Measurements from ENCODE around the gene LOXL3.
"Not testable (repeated sequence)": the region's sequence is repeated elsewhere in the genome, so short reads cannot be mapped to it uniquely, and the experiment has no call there.

LOXL3 gene

DNA sequence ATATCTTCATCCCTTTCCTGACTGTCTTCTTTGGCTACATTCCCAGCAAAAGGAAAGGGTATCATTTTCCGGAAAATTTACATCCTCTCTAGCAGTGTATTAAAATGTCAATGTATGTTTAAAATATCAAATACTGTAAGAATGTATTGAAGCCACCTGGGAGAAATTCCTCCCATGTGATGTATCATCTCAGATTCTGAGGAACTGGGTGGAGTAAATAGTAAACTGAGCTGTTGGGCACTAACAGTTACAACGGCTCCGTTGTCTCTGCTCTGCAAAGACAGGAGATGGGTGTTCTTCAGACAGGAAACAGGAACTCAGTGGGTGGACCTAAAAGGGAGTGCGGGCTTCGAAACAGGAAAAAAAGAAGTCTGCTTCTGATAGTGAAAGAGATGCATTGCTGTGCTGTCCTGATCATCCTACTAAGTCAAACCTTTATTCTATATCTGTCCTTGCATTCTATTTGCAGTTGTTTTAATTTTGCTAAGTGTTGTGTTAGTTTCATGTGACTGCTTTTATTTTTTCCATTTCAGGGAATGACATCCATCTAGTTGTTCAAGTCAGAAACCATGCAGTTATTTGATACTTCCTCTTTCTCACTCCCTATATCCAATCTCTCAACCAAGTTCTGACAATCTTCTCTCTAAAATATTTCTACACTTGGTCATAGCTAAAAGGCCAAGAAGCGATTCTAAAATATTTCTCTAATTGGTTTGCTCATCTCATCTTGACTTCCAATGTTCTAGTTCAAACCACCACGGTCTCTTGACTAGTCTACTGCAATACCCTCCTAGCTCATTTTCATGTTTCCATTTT, 20.2 kb upstream of the LOXL3 start:
- no peak for DNase-seq
- intact Hi-C loops (cut with DNase I) = no loop called here

DNA sequence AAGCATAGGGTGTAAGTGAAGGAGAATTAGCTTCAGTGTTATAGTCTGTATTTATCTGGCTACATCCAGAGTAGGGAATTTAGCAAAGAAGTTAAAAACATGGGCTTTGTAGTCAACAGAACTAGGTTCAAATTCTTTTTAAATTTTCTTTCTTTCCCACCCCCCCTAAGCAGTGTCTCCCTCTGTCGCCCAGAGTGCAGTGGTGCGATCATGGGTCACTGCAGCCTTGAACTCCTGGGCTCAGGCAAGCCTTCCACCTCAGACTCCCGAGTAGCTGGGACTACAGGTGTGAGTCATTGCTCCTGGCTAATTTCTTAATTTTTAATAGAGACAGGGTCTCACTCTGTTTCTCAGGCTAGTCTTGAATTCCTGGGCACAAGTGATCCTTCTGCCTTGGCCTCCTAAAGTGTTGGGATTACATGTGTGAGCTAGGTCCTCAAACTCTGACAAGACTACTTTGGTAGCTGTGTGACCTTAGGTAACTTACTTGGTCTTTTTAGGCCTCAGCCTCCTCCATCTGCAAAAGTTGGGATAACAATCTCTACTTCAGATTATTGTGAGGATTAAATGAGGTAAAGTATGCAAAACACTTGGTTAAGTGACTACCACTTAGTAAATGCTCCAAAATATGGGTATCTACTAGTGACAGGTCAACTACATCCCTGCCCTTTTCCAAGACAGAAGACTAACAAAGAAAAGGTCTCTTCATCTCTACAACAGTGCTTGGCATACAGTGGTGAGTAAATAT, 18.6 kb upstream of the LOXL3 start:
- DNase-seq = no peak
- intact Hi-C loops (cut with DNase I) = no loop called here

DNA sequence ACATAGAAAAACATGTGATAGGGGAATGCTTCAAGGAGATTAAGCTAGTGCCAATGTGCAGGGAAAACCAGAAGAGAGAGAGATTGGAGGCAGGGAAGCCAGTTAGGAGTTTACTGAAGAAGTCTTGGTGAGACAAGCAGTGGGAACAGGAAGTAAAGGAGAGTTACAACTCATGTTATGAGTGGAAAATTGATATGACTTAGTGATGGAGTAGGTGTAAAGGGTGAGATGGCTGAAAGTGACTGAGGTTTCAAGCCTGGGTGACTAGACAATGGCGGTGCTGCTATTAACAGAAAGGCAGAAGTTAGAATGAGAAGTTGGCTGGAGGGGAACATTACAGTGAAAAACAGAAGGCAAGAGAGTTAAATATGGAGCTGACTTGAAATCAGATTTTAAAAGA, 17.3 kb upstream of the LOXL3 start:
- intact Hi-C loops (cut with DNase I) = no loop called here
- DNase-seq = no peak

DNA sequence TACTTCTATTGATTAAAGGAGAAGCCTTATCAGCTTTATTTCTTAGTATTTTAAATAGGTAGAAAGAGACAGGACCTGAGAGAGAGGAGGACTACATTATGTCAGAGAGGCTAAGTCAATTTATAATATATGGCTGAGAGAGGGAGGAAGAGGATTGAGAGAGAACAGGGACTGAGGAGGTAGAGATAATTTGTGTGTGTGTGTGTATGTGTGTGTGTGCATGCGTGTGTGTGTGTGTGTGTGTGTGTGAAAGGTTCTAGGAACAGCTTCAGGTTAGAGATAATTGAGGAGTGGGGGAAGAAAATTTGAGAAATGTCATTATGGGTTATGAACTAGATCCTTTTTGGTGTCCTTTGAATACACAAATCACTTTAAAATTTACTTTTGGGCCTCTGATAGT, 15.9 kb upstream of the LOXL3 start:
- intact Hi-C loops (cut with DNase I) = no loop called here
- DNase-seq = no peak

DNA sequence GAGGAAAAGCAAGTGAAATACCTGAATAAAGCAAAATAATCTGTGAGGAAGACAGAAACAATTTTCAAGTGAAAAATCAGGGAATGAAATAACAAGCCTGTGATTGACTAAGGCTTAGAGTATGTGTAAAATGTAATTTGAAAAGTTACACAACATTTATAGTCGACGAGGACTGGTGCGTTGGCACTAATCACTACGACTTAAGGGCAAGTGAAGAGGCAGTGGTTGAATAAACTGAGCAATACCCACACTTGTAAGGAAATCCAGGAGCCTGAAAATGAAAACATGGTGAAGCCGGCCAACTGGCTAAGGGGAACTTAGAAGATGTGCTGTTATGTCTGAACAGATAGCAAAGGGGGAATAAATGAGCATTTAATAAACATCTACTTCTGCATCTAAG, 14.1 kb upstream of the LOXL3 start:
- no peak for DNase-seq
- intact Hi-C loops (cut with DNase I) = no loop called here

DNA sequence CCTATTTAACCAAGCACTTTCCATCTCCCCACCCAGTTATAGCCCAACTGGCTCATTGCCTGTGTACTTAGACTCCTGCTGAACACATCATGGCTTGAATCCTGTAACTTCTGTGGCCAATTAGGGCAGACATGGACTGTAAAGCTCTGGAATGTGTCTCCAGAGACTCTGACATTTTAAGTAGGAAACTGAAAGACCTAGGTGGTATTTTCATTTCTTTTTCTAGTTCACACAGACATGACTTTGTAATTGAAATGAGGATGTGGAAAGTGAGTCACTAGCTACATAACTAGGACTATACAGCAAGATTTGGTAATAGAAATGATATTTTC, 13.0 kb upstream of the LOXL3 start:
- intact Hi-C loops (cut with DNase I) = no loop called here
- DNase-seq = no peak

DNA sequence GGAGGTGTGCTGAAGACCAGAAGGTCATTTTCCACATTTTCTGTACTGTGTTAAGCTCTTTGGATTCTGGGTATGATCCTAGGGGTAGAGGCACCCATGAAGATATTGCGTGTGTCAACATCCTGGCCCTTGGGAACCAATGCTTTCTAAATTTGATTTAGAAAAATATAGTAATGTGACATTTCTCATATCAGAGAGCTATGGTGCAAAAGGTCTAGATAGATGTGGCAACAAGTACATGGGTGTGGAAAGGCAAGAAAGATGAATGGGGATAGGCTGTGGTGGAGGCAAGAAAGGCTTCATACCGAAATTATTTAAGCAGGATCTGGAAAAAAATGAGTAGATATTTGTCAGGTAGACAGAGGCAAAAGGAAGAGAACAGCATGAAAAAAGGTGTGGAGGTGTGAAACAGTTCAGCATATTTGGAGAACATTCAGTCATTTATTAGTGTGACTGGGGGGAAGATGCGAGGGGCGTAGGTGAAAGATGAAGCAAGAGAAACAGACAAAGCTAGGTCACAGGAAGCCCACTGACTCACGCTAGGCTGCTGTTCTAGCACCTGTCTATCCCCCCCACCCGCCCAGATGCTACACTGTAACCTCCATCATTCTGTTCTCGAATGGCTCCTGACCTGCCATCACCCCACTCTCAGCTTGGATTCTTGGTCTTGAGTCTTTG, 12.5 kb upstream of the LOXL3 start:
- no peak for DNase-seq

DNA sequence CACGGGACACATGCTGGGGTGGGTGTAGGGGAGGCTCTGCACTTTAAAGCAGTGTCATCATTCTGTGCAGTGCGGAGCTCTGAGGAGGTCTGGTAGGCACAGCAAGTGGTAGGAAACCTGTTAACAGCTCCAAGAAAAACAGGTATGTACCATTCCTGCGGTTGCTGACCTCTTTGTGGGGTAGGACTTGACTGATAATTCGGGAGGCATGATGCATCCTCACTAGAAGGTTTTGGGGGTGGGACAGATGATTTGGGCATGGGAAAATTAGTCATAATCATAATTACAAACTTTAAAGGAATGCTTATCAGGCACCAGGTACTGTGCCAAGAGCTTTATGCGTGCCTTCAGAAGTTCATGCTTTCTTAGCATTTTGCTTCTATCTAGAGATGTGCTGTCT, 10.5 kb upstream of the LOXL3 start:
- DNase-seq = no peak
- intact Hi-C loops (cut with DNase I) = no loop called here

More for the DNA sequence above, 12.5 kb upstream of the LOXL3 start:
- intact Hi-C loops (cut with DNase I) = no loop called here

DNA sequence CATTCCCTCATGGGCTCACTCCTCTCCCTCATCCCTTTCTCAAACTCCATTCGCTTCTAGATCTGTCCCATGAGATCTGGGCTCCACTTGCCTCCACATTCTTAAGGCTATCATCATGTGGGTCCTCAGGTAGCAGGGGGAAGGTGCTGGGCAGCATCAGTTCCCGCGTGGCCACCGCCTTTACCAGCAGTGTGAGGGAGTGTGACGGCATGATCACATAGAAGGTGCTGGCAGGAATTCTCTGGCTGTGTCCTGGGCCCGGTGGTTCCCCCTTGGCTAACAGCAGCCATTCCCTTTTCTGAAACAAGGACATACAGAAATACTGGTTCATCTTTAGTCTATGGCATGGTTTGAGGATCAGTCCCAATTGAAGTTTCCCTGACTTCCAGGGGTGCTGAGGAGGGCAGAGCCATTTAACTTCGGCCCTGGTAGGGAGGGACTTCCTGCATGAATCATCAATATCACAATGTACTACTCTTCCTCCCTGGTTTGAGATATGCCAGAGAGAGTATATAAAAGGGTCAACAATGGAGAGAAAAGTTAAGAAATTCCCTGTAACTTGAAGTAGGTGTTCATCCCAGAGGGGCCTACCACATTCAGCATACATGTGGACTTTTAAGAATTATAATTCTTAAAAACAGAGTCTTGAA, 8.5 kb upstream of the LOXL3 start:
- intact Hi-C loops (cut with DNase I) = no loop called here
- DNase-seq = no peak

DNA sequence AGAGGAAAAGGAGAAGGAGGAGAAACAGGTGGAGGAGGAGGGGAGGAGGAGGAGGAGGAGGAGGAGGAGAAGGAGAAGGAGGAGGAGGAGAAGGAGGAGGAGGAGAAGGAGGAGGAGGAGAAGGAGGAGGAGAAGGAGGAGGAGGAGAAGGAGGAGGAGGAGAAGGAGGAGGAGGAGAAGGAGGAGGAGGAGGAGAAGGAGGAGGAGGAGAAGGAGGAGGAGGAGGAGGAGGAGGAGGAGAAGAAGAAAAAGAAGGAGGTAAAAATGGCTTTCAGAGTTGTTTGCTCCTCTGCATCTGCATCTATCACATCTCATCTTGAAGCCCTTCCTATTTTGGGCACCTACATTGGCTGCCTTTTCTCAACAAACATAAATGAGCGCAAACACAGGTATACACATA, 7.3 kb upstream of the LOXL3 start:
- DNase-seq; intact Hi-C loops (cut with DNase I): not testable (repeated sequence)

DNA sequence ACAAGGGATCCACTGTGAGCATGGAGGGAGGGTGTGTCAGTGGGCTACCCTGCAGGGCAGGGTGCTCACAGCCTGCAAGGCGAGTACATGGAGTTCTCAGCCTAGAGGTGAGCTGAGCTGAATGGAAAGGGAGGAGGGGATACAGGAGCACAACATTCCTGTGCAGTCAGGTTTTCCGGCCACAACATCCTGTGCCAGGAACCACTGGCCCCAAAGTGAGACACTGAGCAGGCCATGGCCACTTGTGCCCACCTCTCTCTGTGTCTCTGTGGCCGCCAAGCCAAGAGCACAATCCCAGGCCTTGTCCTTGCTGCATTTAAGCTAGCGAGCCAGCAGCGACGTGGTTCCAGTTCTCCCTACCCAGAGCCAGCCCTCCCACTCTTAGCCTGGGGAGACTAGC, 6.8 kb upstream of the LOXL3 start:
- intact Hi-C loops (cut with DNase I) = no loop called here
- DNase-seq = no peak

DNA sequence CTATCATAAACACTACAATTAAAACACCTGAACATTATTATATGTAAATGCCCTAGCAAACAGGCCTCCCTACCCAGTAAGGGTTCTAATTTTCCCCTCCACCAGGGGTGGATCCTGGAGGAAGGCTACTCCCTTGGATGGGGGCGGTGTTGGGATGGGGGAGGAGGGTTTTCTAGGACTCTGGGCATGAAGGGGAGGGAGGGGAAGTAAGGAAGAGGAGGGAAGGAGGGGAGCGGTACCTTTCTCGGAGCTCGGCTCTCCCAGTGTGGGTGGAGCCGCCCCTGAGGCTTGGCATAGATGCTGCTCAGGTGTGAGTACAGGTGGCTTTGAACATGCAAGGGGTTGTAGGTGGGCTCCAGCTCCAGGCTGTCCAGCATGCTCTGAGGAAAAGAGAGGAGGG, 6.2 kb upstream of the LOXL3 start:
- intact Hi-C loops (cut with DNase I) = no loop called here
- no peak for DNase-seq

DNA sequence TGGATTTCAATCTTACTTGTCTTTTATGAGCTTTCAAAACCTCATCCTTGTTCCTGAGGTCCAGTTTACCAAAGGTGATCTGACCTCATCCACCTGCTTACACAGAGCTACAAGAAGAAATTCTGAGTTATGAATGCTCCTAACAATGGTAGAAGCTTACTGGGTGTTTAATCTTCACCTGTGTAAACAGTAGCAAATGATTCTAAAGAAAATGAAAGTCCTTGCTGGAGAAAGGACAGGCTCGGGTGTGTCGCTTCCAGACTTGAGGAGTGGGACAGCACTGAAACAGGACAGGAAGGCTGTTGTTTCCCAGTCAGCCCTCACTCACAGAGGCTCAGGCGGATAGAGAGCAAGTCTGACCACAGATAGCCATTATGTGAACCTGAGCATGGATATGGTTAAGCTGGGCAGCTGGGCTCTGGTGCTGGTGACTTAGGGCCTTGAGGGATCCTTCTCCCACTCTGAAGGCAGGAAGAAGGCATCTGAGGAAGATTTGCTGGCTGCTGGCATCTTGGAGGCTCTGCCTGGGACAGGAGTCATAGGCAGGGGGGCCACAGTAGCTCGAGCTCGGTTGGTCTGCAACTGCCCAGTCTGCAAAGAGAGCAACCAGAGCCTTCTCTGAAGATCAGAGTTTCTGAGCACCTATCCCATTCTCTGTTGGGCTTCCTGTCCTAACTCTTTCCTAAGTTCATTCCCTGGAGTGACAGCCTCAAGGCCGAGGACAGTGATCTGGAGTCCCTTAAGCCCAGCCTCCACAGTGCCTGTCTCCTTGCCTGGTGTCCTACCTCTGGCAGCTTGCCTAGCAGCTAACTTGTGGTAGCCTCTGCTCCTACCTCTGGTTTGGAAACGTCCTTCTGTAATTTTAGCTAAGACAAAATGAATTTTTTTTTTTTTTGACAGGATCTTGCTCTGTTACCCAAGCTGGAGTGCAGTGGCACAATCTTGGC, 4.8 kb upstream of the LOXL3 start:
- intact Hi-C loops (cut with DNase I) = no loop called here
- no peak for DNase-seq

DNA sequence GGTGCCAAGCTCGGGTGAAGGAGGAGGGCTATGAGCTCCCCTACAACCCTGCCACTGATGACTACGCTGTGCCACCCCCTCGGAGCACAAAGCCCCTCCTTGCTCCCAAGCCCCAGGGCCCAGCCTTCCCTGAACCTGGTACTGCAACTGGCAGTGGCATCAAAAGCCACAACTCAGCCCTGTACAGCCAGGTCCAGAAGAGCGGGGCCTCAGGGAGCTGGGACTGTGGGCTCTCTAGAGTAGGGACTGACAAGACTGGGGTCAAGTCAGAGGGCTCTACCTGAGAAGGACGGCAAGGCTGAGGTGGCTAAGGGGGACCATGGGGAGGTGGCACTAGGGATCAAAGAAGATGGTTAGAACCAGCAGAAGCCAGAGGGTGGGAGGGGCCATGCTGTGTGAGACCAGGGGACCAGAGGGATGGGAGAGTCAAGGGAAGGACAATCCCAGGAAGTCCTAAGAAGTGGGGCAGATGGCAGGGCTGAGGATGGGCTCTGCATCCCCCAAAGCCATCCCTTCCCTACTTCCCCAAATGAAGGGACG, 3.2 kb upstream of the LOXL3 start:
- DNase-seq = no peak
- intact Hi-C loops (cut with DNase I) = no loop called here

DNA sequence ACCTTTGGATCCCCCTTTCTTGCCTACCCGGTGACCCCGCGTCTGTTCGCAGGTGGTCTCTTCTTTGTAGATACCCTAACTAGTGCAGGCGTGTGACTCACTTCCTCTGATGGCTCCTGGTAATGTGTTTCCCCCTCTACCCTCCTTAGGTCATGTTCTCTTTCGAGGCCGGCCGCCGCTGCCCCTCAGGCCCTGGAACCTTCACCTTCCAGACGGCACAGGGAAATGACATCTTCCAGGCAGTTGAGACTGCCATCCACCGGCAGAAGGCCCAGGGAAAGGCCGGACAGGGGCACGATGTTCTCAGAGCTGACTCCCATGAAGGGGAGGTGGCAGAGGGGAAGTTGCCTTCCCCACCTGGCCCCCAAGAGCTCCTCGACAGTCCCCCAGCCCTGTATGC, 2.4 kb upstream of the LOXL3 start:
- intact Hi-C loops (cut with DNase I) = no loop called here
- DNase-seq = no peak

DNA sequence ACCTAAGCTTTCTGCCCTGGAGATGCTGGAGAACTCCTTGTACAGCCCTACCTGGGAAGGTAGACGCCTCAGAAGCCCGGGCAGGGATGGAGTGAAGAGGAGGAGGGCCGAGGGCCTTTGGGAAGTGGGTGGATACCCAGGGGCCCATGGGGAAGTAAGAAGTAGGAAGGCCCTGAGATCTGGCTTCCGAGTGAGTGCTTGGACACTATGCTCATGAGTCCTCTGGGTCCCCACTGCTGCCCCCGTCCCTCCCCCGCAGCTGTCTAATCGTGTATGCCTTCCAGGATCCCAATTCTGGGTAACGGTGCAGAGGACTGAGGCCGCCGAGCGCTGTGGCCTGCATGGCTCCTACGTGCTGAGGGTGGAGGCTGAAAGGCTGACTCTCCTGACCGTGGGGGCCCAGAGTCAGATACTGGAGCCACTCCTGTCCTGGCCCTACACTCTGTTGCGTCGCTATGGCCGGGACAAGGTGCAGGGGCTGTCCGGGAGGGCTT, 1.9 kb upstream of the LOXL3 start:
- peak in 1 of 10 donors; percentile 86 for DNase-seq
- intact Hi-C loops (cut with DNase I) = no loop called here

DNA sequence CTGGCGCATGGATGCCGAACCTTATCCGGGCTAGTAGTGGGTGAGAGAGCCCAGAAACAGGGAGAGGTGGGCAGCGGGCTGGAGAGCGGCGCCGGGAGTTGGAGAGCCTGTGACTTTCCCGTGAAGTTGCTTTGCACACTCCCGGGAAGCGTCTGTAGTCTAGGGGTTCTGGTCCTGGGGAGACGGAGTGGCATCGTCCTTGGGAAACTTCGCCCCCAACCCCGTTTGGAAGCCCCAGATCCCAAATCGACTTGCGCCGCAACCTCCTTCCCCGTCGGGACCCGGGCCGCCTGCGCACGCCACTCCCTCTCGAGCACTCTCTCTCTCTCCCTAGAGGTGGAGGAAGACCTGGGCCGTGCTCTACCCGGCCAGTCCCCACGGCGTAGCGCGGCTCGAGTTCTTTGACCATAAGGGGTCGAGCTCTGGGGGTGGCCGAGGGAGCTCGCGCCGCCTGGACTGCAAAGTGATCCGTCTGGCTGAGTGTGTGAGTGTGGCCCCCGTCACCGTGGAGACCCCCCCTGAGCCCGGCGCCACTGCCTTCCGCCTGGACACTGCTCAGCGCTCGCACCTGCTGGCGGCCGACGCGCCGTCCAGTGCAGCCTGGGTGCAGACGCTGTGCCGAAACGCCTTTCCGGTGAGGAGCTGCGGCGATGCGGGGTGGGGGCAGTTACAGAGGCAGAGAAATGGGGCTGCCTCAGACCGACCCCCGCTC, 1.2 kb upstream of the LOXL3 start:
- intact Hi-C loops (cut with DNase I) = no loop called here
- DNase-seq = peak in 1 of 10 donors; percentile 19

DNA sequence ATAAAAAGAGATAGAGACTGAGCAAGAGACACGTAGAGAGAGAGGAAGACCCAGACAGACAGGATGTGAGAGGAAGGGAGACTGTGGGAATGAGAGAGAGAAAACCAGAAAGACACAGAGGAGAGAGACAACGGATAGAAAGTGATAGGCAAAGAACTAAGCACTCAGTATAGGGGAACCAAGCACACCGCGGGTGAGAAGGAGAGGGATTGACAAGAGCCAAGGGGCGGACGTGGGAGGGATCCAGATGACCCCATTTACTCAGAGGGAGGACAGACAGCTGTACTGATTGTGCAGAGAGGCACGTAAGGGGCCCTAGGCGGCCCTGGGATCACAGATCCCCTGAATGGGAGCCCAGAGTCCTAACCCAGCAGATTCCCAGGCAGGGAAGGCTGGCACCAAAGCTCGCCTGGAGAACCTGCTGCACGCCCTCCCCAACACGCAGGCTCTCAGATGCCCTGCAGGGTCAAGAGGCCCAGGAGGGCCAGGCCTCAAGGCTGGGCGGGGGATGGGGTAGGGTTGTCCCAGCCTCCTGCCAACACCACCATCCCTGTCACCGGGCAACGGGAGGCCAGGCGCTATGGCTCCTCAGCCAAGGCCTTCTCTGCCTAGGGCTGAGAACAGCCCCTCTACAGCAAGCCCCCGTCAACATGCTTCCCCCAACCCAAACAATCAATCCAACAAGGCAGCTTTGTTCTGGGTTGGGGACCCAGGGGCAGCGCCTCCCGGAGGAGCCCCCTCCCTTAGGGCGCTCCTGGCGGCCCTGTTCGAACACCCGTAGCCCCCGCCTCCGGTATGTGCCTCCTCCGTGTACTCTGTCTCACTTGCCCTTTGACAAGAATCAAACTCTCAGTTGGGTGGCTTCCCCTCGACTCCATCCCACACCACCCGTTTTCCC, 579 bp downstream of the LOXL3 start:
- intact Hi-C loops (cut with DNase I) = no loop called here
- peak in 1 of 10 donors; percentile 20 for DNase-seq

All from posterior cingulate gyrus (tissue), 11 donors.